ENCODE measurements around the gene KCNA2.

KCNA2 gene

DNA sequence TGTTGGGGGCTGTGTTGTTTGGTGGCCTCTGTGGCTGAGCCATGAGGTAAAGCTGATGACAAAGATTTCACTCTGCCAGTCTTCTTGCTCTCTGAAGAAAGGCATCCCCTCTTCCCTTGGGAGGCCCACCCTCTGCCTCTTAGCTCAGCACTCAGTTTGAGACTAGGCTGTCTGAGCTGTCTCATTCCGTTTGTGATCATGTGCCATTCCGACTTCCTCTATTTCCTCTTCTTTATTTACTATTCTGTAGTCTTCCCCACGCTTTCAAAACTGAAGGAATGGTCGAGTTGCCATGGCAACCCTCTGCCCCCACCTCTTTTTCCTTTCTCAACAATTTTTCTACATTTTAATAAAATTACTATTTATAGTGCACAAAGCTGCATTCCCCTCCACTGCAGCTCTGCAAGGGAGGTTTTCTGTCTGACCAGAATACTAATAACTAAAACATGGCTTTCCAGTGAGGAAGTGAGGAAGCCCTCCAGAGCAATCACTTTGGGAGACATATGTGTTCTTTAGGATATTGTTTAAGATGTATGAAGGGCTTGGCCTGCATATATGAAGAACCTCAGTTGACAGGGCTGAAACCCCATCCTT is 37.8 kb upstream of the KCNA2 start:
- DNase-seq (ENCODE audit: low read depth in 2 of 2), result no peak
- no peak for TF ChIP-seq CTCF (IDR thresholded peaks at IDR 0.05; ENCODE audit: low read depth, low read length)
- H3K4me3 ChIP-seq (replicated peaks in 1 of 2; ENCODE audit: low read depth in 2 of 2, low read length in 2 of 2), result no peak overlapping the region

DNA sequence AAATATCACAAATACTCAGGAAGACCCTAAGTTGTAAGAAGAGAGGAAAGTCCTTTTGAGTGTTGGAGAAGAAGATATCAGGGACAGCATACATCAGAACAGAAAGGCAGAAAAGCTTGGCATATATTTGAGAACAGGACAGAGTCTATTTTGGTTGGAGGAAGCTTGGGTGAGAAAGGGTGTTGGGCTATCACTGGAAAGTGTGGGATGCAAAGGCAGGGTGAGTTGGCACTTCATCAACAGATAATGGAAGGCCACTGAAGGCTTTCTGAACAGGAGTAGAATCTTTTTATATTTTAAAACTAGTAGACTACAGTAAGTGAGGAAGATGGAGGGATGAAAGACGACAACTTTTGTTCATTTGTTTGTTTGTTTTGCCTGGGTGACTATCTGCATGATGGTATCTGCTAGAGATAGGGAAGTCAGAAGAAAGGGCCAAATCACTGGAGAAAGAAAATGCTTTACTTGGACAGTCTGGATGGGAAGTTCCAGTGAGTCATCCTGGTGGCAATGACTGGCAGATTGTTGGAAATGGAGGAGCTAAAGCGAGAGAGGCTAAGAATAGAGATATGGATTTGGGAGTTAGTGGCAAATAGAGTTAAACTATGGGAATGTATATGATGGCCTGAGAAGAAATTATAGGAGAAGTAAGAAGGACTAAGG is 33.7 kb upstream of the KCNA2 start:
- no peak overlapping the region for H3K4me3 ChIP-seq (replicated peaks in 1 of 2; ENCODE audit: low read depth in 2 of 2, low read length in 2 of 2)
- DNase-seq (ENCODE audit: low read depth in 2 of 2), result peak; percentile 4 to 15
- no peak for TF ChIP-seq CTCF (IDR thresholded peaks at IDR 0.05; ENCODE audit: low read depth, low read length)

GRCh38 chr1:110638556-110638955 is 32.4 kb upstream of the KCNA2 start:
- no peak overlapping the region for H3K4me3 ChIP-seq (replicated peaks in 1 of 2; ENCODE audit: low read depth in 2 of 2, low read length in 2 of 2)
- no peak for DNase-seq (ENCODE audit: low read depth in 2 of 2)
- TF ChIP-seq CTCF (IDR thresholded peaks at IDR 0.05; ENCODE audit: low read depth, low read length), result no peak

DNA sequence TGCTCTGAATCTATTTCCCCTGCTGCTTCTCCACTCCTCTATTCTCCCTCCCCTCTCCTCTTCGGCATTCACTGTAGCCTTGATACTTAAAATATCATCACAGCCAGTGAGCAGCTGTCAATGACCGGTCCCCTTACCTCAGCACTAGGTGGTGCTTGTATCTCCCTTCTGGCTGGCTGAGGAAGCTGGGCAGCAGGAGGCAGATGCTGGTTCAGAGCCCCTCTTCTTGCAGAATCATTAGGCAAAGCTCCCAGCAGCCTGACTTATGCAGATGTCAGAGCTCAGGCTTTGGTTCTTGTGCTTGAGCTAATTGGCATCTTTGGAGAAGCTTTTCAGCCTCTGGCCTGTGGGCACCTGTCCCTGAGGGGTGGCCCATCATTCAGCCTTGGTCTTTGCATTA is 31.9 kb upstream of the KCNA2 start:
- TF ChIP-seq CTCF (IDR thresholded peaks at IDR 0.05; ENCODE audit: low read depth, low read length), result no peak
- no peak for DNase-seq (ENCODE audit: low read depth in 2 of 2)
- H3K4me3 ChIP-seq (replicated peaks in 1 of 2; ENCODE audit: low read depth in 2 of 2, low read length in 2 of 2), result no peak overlapping the region

DNA sequence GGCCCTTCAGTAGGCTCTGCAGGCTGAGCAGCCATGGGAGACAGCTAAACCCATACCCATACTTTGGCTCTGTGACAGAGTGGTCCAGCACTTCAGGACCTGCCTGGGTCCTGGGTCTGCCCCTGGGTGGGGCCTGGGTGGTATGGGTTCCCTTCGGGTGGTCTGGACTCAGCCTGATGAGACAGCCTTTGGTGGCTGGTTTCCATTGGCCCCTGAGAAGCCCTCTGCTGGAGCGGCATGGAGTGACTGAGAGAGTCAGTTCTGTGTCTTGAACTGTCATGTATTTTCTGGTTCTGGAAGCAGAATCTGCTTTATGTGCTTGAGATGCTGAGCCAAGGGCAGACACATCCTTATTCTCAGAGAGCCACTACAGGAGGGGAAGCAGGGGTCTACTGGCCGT is 31.3 kb upstream of the KCNA2 start:
- no peak for DNase-seq (ENCODE audit: low read depth in 2 of 2)
- H3K4me3 ChIP-seq (replicated peaks in 1 of 2; ENCODE audit: low read depth in 2 of 2, low read length in 2 of 2), result no peak overlapping the region

GRCh38 chr1:110636149-110636935 is 30.2 kb upstream of the KCNA2 start:
- TF ChIP-seq CTCF (IDR thresholded peaks at IDR 0.05; ENCODE audit: low read depth, low read length), result no peak
- H3K4me3 ChIP-seq (replicated peaks in 1 of 2; ENCODE audit: low read depth in 2 of 2, low read length in 2 of 2), result no peak overlapping the region
- no peak for DNase-seq (ENCODE audit: low read depth in 2 of 2)

More for the DNA sequence above, 31.3 kb upstream of the KCNA2 start:
- no peak for TF ChIP-seq CTCF (IDR thresholded peaks at IDR 0.05; ENCODE audit: low read depth, low read length)
